ENCODE results near the gene IRF2. TPM values are rescaled to one million over a fixed set of nuclear protein-coding genes. Genes with fewer than 3 reads are reported as not detected.

The IRF2 gene
- total and polyA plus RNA-seq, 2 donors (not counting 1 experiment from before 2014, with no cell fraction given): 67.8 to 68.2 TPM

DNA sequence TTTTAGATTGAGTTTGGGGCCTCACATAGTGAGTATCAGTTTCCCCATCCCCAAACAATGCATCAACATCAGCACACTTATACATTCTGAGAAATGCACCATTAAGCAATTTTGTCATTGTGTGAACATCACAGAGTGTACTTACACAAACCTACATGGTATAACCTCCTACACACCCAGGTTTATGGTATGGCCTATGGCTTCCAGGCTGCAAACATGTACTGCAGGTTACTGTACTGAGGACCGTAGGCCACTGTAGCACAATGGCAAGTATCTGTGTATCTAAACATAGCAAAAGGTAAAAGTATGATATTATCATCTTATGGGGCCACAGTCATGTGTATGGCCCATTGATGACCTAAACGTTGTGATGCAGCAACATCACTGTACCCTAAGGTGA, 7.7 kb downstream of the IRF2 start:
- Histone ChIP-seq H3K36me3 (replicated peaks in 1 of 2; ENCODE audit: control extremely low read depth in 1 of 2, control insufficient read depth in 1 of 2, extremely low read depth in 1 of 2, insufficient read depth in 2 of 2, low read length in 1 of 2) (peaks cover 6 to 15% of the 10 kb centered on the region in 2 experiments), H3K9ac (ENCODE audit: low read length) (no peak overlapping the region), H3K4me2 (replicated peaks; ENCODE audit: low read depth, low read length, poor library complexity, severe bottlenecking) (no peak overlapping the region), H3K79me2 (ENCODE audit: control insufficient read depth, insufficient read depth, low read length) (peaks cover 98% of the 10 kb centered on the region), H3K27ac (ENCODE audit: low read length in 2 of 2) (peak overlapping the region in 1 of 2 donors; percentile 3), H2AFZ (ENCODE audit: insufficient read depth, low read depth, low read length, poor library complexity, severe bottlenecking) (no peak overlapping the region), H3K27me3 (replicated peaks in 1 of 4; ENCODE audit: control extremely low read depth in 1 of 4, control insufficient read depth in 3 of 4, insufficient read depth in 4 of 4, low read length in 3 of 4) (no peaks in the 10 kb centered on the region), H4K20me1 (ENCODE audit: control insufficient read depth, insufficient read depth, low read length, poor library complexity, severe bottlenecking) (peaks cover 21% of the 10 kb centered on the region), H3K4me1 (ENCODE audit: control insufficient read depth in 2 of 2, insufficient read depth in 2 of 2, low read length in 2 of 2) (peaks cover 60 to 78% of the 10 kb centered on the region in 2 donors), H3K9me3 (ENCODE audit: control extremely low read depth in 1 of 3, control insufficient read depth in 2 of 3, insufficient read depth in 1 of 3, low read length in 2 of 3) (no peaks in the 10 kb centered on the region), H3K4me3 (ENCODE audit: control extremely low read depth in 1 of 5, extremely low read depth in 1 of 5, insufficient read depth in 1 of 5, low read depth in 2 of 5, low read length in 4 of 5) (no peak overlapping the region)
- peaks cover 84% of the 10 kb centered on the region for H3K4me1 Mint-ChIP-seq
- no peaks in the 10 kb centered on the region for H3K9me3 Mint-ChIP-seq (ENCODE audit: insufficient read depth)
- ATAC-seq (ENCODE audit: low read depth) (no peak), DNase-seq (no peak)
- ChIA-PET CTCF (no interaction called here), POLR2A (no interaction called here)
- no peak overlapping the region for H3K27ac Mint-ChIP-seq
- 92% methylated on average over 1 of the region's 2 CpGs for WGBS (ENCODE audit: insufficient coverage)
- no peak for TF ChIP-seq EZH2 (IDR thresholded peaks at IDR 0.05; ENCODE audit: borderline replicate concordance, insufficient read depth, low read depth, low read length, poor library complexity, severe bottlenecking)
- TF ChIP-seq, protein P1, sequence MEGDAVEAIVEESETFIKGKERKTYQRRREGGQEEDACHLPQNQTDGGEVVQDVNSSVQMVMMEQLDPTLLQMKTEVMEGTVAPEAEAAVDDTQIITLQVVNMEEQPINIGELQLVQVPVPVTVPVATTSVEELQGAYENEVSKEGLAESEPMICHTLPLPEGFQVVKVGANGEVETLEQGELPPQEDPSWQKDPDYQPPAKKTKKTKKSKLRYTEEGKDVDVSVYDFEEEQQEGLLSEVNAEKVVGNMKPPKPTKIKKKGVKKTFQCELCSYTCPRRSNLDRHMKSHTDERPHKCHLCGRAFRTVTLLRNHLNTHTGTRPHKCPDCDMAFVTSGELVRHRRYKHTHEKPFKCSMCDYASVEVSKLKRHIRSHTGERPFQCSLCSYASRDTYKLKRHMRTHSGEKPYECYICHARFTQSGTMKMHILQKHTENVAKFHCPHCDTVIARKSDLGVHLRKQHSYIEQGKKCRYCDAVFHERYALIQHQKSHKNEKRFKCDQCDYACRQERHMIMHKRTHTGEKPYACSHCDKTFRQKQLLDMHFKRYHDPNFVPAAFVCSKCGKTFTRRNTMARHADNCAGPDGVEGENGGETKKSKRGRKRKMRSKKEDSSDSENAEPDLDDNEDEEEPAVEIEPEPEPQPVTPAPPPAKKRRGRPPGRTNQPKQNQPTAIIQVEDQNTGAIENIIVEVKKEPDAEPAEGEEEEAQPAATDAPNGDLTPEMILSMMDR (IDR thresholded peaks at IDR 0.05): no peak
- intact Hi-C loops (cut with micrococcal nuclease): no loop called here
- H3K27me3 Mint-ChIP-seq: no peaks in the 10 kb centered on the region
- no peak overlapping the region for H3K4me3 Mint-ChIP-seq

DNA sequence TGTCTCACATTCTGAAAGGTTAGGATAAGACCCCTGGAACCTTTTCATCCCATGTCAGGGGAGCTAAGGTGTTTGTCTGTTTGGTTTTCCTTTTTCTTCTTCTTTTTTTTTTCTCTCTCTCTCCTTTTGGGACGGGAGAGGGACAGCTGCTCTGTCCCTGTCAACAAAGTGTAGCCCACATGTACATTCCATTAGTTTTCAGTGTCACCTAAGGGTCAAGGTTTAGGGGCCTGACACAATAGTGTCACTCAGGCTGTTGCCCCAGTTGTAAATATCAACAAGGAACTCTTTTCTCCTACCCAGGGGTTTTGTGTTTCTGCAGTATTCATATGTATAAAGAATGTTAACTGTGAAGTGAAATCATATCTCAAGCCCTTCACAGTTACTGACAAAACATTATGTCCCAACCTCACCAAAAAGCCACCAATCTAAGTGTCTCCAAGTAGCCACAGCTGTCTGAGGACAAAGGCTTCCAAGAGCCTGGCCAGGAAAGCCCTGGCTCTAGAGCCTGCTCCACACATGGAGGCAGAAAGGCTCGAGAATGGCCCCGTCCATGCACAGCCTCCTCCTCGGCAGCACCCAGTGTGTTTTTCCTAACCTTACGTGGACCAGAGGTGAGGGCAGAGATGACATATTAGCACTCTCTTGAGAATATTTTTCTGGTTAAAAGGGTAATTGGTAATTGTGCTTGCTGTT, 9.4 kb downstream of the IRF2 start:
- H3K4me2 ChIP-seq (replicated peaks; ENCODE audit: low read depth, low read length, poor library complexity, severe bottlenecking): peak overlapping the region; percentile 5
- peaks cover 62 to 76% of the 10 kb centered on the region in 2 donors for H3K4me1 ChIP-seq (ENCODE audit: control insufficient read depth in 2 of 2, insufficient read depth in 2 of 2, low read length in 2 of 2)
- peaks cover 85% of the 10 kb centered on the region for H3K4me1 Mint-ChIP-seq
- H4K20me1 ChIP-seq (ENCODE audit: control insufficient read depth, insufficient read depth, low read length, poor library complexity, severe bottlenecking): peaks cover 20% of the 10 kb centered on the region
- peak overlapping the region in 1 of 2 donors; percentile 70 for H3K27ac ChIP-seq (ENCODE audit: low read length in 2 of 2)
- no peak overlapping the region for H3K4me3 ChIP-seq (ENCODE audit: control extremely low read depth in 1 of 5, extremely low read depth in 1 of 5, insufficient read depth in 1 of 5, low read depth in 2 of 5, low read length in 4 of 5)
- no peak for TF ChIP-seq EZH2 (IDR thresholded peaks at IDR 0.05; ENCODE audit: borderline replicate concordance, insufficient read depth, low read depth, low read length, poor library complexity, severe bottlenecking)
- no peaks in the 10 kb centered on the region for H3K27me3 Mint-ChIP-seq
- no peaks in the 10 kb centered on the region for H3K9me3 Mint-ChIP-seq (ENCODE audit: insufficient read depth)
- peaks cover 97% of the 10 kb centered on the region for H3K79me2 ChIP-seq (ENCODE audit: control insufficient read depth, insufficient read depth, low read length)
- peak overlapping the region; percentile 47 for H3K27ac Mint-ChIP-seq
- intact Hi-C loops (cut with micrococcal nuclease): no loop called here
- no peak for ATAC-seq (ENCODE audit: low read depth)
- CTCF ChIA-PET: interaction anchor here (0.9 to 1.7 kb wide), 2 partner anchors 152 to 200 kb away, joined by 3 to 4 read pairs; no protein-coding TSS in a partner anchor
- POLR2A ChIA-PET: no interaction called here
- no peak overlapping the region for H3K9ac ChIP-seq (ENCODE audit: low read length)
- H3K36me3 ChIP-seq (replicated peaks in 1 of 2; ENCODE audit: control extremely low read depth in 1 of 2, control insufficient read depth in 1 of 2, extremely low read depth in 1 of 2, insufficient read depth in 2 of 2, low read length in 1 of 2): peaks cover 6 to 15% of the 10 kb centered on the region in 2 experiments
- WGBS (ENCODE audit: insufficient coverage): 100% methylated on average over 4 of the region's 5 CpGs
- H3K27me3 ChIP-seq (replicated peaks in 1 of 4; ENCODE audit: control extremely low read depth in 1 of 4, control insufficient read depth in 3 of 4, insufficient read depth in 4 of 4, low read length in 3 of 4): no peaks in the 10 kb centered on the region
- no peak for DNase-seq
- H3K9me3 ChIP-seq (ENCODE audit: control extremely low read depth in 1 of 3, control insufficient read depth in 2 of 3, insufficient read depth in 1 of 3, low read length in 2 of 3): no peaks in the 10 kb centered on the region
- H2AFZ ChIP-seq (ENCODE audit: insufficient read depth, low read depth, low read length, poor library complexity, severe bottlenecking): no peak overlapping the region
- no peak overlapping the region for H3K4me3 Mint-ChIP-seq
